Measurements from ENCODE around the gene FEZ2.

DNA sequence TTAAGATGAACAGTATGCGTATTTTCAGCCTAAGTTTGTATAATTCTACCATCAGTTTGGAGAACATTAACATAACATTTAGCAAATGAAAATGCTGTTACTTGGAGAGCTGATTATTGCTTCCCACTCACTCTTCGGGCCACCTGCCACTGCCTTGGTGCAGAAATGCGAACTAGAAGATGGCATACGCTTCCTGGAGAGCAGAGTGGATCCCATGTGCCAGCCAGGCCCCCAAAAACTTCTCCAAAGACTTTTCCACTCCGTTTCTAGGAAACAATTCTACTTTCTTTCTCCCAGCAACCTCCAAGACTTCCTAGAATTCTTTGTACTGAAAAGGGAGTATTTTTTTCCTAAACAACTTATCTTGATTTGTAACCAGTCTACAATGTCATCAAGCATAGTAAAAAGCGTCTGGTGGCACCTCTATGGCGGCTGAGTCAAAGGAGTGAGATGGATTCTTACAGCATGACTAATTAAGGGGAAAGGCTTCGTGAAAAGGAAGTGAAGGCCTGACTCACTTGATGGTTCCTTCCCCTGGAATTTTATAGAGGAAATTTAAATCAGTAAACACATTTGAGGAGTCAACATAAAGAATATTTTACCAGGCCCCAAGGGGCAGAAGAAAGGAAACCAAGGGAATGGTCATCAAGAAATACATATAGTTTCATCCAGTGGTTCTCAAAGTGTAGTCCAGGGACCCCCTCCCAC is 36.6 kb downstream of the FEZ2 start:
- no peak for TF ChIP-seq CTCF (IDR thresholded peaks at IDR 0.05)
- no peak for TF ChIP-seq POLR2A (IDR thresholded peaks at IDR 0.05)

Measured in adrenal gland (tissue), 5 donors.